ENCODE data around the gene ORC3.

DNA sequence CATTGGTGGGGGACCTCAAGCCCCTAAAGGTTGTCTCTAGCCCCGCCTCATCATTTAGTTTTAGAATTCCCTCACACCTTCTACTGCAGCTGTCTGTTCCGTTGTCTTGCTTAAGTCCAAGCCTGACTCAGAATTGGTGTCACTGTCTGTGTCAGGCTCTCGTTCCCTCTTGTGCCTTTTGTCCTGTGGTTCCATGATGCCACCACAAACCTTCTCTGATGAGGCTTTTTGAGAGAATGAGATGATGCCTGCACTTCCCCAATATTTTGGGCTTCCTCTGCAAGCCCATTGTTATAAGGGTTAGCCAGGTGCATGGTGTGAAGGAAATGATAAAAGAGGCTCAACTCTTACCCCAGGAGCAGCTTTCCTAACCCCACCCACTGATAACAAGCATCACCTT is 120.2 kb downstream of the ORC3 start:
- TF ChIP-seq, protein P1, sequence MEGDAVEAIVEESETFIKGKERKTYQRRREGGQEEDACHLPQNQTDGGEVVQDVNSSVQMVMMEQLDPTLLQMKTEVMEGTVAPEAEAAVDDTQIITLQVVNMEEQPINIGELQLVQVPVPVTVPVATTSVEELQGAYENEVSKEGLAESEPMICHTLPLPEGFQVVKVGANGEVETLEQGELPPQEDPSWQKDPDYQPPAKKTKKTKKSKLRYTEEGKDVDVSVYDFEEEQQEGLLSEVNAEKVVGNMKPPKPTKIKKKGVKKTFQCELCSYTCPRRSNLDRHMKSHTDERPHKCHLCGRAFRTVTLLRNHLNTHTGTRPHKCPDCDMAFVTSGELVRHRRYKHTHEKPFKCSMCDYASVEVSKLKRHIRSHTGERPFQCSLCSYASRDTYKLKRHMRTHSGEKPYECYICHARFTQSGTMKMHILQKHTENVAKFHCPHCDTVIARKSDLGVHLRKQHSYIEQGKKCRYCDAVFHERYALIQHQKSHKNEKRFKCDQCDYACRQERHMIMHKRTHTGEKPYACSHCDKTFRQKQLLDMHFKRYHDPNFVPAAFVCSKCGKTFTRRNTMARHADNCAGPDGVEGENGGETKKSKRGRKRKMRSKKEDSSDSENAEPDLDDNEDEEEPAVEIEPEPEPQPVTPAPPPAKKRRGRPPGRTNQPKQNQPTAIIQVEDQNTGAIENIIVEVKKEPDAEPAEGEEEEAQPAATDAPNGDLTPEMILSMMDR (conservative IDR thresholded peaks at IDR 0.05; ENCODE audit: low read depth, low read length) = no peak
- TF ChIP-seq EZH2phosphoT487 (IDR thresholded peaks at IDR 0.05; ENCODE audit: borderline replicate concordance, low read length) (no peak), EZH2 (IDR thresholded peaks at IDR 0.05; ENCODE audit: low read length, unreplicated experiment) (no peak)

Measured in PC-3 (cell line).